Measurements from ENCODE around the gene PROM2. TPM values are rescaled to one million over a fixed set of nuclear protein-coding genes. Genes with fewer than 3 reads are reported as not detected.

The PROM2 gene
- total and polyA plus RNA-seq, 12 donors: 0.07 to 4.5 (median 0.84) TPM; not detected in 2

DNA sequence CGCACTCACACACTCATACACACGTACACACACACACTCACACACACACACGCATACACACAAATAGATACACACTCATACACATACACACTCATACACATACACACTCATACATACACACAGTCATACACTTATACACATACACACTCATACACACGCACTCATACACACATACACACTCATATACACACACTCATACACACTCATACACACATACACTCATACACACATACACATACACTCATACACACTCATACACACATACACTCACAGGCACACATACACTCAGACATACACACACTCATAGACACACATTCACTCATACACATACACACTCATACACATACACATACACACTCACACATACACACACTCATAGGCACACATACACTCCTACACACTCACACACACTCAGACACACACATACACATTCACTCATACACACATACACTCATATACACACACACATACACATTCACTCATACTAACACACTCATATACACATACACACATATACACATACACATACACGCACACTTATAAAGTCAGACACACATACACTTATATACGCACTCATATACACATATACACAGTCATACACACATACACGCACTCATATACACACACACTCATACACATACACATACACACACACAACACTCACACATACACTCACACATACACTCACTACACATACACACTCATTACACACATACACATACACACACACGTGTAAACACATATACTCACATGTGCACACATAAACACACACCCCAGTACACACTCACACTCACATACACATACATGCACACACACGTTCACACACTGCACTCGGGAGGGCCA, 51.6 kb downstream of the PROM2 start:
- WGBS, 4 donors: 93 to 95% (median 94%) methylated on average over 10 of the region's 10 CpGs

DNA sequence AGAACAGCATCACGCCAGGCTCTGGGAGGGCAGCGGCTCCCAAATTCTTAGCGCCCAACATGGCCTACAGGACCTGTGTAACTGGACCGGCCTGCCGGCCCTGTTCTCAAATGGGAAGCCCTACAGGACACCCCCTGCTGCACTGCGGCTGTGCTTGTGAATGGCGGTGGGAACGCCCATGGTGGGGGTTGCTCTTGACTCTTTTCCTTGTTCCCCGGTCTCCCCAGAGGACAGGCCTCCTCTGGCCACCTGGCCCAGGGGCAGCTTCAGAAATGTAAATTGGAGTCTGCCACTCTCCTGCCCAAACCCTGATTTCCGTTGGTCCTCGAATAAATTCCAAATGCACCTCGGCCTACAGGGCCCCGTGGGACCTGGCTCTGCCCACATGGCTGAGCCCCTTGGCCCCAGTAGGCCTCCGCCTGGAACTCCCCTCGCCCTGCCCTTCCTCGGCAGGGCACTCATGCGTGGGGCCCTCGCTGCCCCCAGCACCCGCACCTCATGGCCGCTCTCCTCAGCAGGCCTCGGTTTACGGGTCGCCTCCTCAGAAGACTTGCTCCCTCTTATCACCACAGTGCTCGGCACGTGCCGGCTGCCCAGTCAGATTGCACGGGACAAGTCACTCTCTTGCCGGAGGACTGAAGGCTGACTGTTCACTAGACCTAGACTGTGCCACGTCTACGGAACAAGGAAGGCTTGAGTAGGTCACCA, 52.3 kb downstream of the PROM2 start:
- DNase-seq: no peak
- Histone ChIP-seq H3K9me3 (replicated peaks in 1 of 3) (no peaks in the 10 kb centered on the region), H3K27me3 (no peaks in the 10 kb centered on the region), H3K27ac (no peak overlapping the region), H3K36me3 (replicated peaks in 1 of 2) (no peaks in the 10 kb centered on the region), H3K4me1 (replicated peaks in 1 of 2) (no peaks in the 10 kb centered on the region), H3K4me3 (no peak overlapping the region)
- no peak for TF ChIP-seq POLR2A (IDR thresholded peaks at IDR 0.05)
- no peak for TF ChIP-seq CTCF (IDR thresholded peaks at IDR 0.05)
- intact Hi-C loops (cut with DNase I): no loop called here
- WGBS, 4 donors: 94 to 96% (median 95%) methylated on average over 21 to 30 of the region's 30 CpGs

More for the DNA sequence above, 51.6 kb downstream of the PROM2 start:
- no peak overlapping the region for H3K4me3 ChIP-seq
- DNase-seq: no peak
- no peak for TF ChIP-seq POLR2A (IDR thresholded peaks at IDR 0.05)
- TF ChIP-seq CTCF (IDR thresholded peaks at IDR 0.05): no peak
- no peak overlapping the region for H3K27ac ChIP-seq
- H3K4me1 ChIP-seq (replicated peaks in 1 of 2): no peaks in the 10 kb centered on the region
- H3K9me3 ChIP-seq (replicated peaks in 1 of 3): no peaks in the 10 kb centered on the region
- no peaks in the 10 kb centered on the region for H3K27me3 ChIP-seq
- H3K36me3 ChIP-seq (replicated peaks in 1 of 2): no peaks in the 10 kb centered on the region
- intact Hi-C loops (cut with DNase I): no loop called here

DNA sequence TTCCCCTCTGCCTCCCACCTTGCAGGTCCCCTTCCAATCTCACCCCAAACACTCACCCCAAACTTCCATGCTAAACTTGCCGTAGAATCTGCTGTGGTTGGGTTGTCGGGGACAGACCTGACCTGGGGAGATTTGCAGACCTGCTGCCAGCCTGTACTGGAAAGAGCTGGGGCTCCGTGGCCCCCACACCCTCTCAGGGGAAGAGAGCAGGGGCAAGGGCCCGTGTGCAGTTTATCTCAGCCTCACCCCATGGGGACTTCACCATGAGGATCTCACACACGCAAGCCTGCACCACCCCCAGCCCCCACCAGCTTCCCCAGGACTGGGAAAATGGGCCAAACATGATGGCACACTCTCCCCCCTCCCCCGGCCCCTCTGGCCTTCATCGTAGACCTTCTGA, 53.6 kb downstream of the PROM2 start:
- TF ChIP-seq CTCF (IDR thresholded peaks at IDR 0.05) (no peak), POLR2A (IDR thresholded peaks at IDR 0.05) (no peak)
- Histone ChIP-seq H3K27me3 (no peaks in the 10 kb centered on the region), H3K4me3 (no peak overlapping the region), H3K9me3 (replicated peaks in 1 of 3) (no peaks in the 10 kb centered on the region), H3K27ac (no peak overlapping the region), H3K36me3 (replicated peaks in 1 of 2) (no peaks in the 10 kb centered on the region), H3K4me1 (replicated peaks in 1 of 2) (no peaks in the 10 kb centered on the region)
- intact Hi-C loops (cut with DNase I): no loop called here
- 72 to 100% (median 84%) methylated on average over 2 to 7 of the region's 7 CpGs for WGBS, 4 donors
- no peak for DNase-seq

DNA sequence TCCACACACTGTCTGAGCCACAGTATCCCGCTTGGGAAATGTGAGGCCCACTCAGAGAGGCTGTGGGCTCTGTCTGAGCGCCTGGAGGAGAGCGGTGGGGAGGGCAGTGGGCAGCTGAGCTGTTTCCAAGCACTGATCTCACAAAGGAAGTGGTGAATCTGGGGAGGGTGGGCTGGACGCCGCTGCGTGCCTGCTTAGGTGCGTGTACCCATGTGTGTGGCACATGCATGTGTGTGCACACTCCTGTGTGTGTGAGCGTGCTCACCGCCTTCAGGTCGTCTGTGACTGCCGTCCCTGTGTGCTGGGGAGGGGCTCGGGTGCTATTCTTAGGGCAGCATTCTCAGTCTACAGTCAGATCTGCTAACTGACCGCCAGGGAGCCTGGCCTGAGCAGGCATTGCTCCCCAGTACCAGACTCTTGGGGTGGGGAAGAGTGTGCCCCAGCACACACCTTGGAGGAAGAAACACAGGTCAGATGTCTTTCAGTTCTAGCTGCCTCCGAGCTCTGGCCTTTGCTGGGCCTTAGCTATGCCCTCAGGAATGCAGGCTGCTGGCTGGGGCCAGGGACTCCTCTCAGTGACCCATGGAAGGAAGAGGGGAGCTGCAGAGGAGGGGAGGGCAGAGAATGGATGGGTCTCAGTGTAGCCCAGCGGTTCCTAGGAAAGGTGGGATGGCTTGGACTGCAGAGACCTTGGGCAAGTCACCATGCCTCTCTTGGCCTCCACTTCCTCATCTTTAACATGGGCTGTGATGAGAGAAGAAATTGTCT, 54.3 kb downstream of the PROM2 start:
- DNase-seq: no peak
- 76 to 82% (median 77%) methylated on average over 12 to 15 of the region's 15 CpGs for WGBS, 4 donors
- Histone ChIP-seq H3K4me3 (no peak overlapping the region), H3K27me3 (no peaks in the 10 kb centered on the region), H3K9me3 (replicated peaks in 1 of 3) (no peaks in the 10 kb centered on the region), H3K4me1 (replicated peaks in 1 of 2) (no peaks in the 10 kb centered on the region), H3K36me3 (replicated peaks in 1 of 2) (no peaks in the 10 kb centered on the region), H3K27ac (no peak overlapping the region)
- TF ChIP-seq POLR2A (IDR thresholded peaks at IDR 0.05) (no peak), CTCF (IDR thresholded peaks at IDR 0.05) (no peak)
- intact Hi-C loops (cut with DNase I): no loop called here
